ENCODE measurements around the gene NMUR2. TPM values are rescaled to one million over a fixed set of nuclear protein-coding genes. Genes with fewer than 3 reads are reported as not detected.

Gene NMUR2
- total RNA-seq: not detected in 2 replicates

GRCh38 chr5:152405145-152405544, at the start of gene NMUR2:
Gene NMUR2, minus strand, starts transcription at chr5:152405279. Its CDS starts 166 bp downstream, at chr5:152405113.

